ENCODE measurements around the gene MTRF1.

- TF ChIP-seq CTCF (IDR thresholded peaks at IDR 0.05) (no peak), POLR2A (IDR thresholded peaks at IDR 0.05) (no peak)
Measured at GRCh38 chr13:41299316-41300094, 36.1 kb upstream of the MTRF1 start.

All from body of pancreas (tissue), 4 donors.